Measurements from ENCODE around the gene ADAM8.

DNA sequence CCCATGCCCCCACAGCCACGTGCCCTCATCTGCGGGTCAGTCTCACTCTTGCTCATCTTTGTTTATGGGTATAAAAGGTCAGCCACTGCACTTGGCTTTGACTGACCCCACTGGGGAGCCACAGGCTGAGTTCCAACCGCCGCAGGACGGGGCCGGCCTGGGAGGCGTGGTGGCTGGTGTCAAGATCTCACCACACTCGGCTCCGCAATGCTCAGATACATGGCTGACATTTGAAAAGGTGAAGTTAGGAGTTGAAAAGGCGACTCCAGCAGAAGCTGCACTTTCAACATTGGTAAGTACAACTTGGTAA lies 17.1 kb upstream of the ADAM8 start:
- TF ChIP-seq, protein P1, sequence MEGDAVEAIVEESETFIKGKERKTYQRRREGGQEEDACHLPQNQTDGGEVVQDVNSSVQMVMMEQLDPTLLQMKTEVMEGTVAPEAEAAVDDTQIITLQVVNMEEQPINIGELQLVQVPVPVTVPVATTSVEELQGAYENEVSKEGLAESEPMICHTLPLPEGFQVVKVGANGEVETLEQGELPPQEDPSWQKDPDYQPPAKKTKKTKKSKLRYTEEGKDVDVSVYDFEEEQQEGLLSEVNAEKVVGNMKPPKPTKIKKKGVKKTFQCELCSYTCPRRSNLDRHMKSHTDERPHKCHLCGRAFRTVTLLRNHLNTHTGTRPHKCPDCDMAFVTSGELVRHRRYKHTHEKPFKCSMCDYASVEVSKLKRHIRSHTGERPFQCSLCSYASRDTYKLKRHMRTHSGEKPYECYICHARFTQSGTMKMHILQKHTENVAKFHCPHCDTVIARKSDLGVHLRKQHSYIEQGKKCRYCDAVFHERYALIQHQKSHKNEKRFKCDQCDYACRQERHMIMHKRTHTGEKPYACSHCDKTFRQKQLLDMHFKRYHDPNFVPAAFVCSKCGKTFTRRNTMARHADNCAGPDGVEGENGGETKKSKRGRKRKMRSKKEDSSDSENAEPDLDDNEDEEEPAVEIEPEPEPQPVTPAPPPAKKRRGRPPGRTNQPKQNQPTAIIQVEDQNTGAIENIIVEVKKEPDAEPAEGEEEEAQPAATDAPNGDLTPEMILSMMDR (IDR thresholded peaks at IDR 0.05): no peak
- TF ChIP-seq EZH2 (IDR thresholded peaks at IDR 0.05; ENCODE audit: borderline replicate concordance, insufficient read depth, low read depth, low read length, poor library complexity, severe bottlenecking): no peak
